ENCODE results near the gene GALNT12.

The GALNT12 gene

DNA sequence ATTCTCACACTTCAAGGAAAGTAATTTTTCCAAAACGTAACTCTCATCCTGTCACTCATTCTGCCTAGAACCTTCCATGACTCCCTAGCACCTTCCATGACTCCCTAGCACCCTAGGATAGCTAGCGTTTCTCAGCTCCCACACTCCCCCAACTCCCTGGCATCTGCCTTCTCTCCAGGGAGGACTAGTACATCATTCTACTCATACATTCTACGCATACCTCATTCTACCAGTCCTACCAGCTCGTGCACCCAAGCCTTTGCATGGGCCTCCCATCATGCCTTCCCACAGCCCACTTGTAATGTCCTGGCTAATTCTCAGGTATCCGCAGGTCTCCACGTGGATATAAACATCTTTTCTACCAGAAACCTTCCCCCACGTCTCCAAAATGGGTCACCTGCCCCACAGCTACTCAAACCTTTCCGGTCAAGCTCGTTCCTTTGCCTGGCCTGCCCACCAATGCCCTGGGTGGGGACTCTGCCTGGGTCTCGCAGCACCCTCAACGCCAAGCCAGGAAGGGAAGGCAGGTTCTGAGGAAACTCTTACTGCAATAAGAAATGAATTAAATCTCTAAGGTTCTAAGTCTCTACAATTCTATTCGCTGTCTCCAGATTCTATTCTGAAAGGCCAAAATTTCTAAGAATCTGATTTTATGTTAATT lies 12.0 kb upstream of the GALNT12 start:
- TF ChIP-seq, protein P1, sequence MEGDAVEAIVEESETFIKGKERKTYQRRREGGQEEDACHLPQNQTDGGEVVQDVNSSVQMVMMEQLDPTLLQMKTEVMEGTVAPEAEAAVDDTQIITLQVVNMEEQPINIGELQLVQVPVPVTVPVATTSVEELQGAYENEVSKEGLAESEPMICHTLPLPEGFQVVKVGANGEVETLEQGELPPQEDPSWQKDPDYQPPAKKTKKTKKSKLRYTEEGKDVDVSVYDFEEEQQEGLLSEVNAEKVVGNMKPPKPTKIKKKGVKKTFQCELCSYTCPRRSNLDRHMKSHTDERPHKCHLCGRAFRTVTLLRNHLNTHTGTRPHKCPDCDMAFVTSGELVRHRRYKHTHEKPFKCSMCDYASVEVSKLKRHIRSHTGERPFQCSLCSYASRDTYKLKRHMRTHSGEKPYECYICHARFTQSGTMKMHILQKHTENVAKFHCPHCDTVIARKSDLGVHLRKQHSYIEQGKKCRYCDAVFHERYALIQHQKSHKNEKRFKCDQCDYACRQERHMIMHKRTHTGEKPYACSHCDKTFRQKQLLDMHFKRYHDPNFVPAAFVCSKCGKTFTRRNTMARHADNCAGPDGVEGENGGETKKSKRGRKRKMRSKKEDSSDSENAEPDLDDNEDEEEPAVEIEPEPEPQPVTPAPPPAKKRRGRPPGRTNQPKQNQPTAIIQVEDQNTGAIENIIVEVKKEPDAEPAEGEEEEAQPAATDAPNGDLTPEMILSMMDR (IDR thresholded peaks at IDR 0.05; ENCODE audit: insufficient read depth, low read depth, low read length, missing control alignments) = no peak
- DNase-seq (ENCODE audit: low read depth) = no peak
- no peak overlapping the region; the same call in 1 of the 2 replicates for H3K4me3 ChIP-seq (ENCODE audit: low read depth, low read length)

DNA sequence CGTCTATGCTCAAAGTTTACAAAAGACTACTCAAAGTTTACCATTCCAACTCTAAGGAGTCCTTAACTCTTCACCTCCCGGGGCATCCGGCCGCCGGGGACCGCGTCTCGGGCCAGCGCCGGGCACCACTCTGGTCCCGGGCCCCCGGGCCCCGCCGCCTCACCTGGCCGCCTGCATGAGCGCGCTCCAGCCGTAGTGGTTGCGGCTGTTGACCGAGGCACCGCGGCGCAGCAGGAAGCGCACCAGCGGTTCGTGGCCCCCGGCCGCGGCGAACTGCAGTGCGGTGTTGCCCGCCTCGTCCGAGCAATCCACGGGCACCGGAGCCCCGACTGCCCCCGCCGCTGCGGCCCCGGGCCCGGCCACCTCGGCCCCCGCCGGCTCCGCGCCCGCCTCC lies 11.5 kb upstream of the GALNT12 start:
- H3K4me3 ChIP-seq (ENCODE audit: low read depth, low read length) = peak overlapping the region; percentile 4; the same call in 1 of the 2 replicates
- no peak for DNase-seq (ENCODE audit: low read depth)
- TF ChIP-seq, protein P1 (IDR thresholded peaks at IDR 0.05; ENCODE audit: insufficient read depth, low read depth, low read length, missing control alignments) = no peak

DNA sequence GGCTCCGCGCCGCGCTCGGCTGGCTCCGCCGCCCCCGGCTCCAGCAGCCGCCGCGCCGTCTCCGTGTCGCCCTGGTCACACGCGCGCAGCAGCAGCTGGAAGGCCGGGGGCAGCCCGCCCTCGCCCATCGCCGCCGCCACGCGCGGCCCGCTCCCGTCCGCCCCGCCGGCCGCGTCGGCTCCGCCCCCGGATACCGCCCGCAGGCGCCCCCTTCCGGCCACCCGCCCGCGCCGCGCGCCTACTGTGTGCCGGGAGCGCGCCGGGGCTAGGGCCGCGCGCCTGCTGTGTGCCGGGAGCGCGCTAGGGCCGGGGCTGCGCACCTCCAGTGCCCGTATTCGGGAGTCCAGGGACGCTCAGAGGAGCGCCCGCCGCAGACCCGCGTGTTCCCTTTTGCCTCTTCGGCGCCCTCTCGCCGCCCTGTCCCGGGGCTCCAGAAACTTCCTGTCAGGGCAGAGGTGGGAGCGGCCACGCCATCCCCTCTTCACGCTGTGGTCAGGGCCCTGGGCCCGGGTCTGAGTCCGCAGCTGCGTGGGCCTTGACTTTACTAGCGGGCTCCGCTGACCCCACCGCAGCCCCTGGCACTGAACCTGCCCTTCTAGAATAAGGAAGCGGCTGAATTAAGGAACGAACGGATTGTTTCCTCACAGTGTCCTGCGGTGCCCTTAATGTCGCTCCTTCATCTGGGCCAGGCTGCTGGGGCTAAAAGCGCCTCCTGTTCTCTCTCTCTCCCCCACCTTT lies 10.9 kb upstream of the GALNT12 start, which contains the start of gene ANKS6:
Gene ANKS6 (minus strand): TSS at position 192 of the 738 bp plus-strand sequence. CDS start 64 bp downstream, at position 128.
- TF ChIP-seq, protein P1 (IDR thresholded peaks at IDR 0.05; ENCODE audit: insufficient read depth, low read depth, low read length, missing control alignments) = peak; percentile 47
- H3K4me3 ChIP-seq (ENCODE audit: low read depth, low read length) = peak within 1 kb of the TSS; percentile 59
- peak; percentile 65 for DNase-seq (ENCODE audit: low read depth)

DNA sequence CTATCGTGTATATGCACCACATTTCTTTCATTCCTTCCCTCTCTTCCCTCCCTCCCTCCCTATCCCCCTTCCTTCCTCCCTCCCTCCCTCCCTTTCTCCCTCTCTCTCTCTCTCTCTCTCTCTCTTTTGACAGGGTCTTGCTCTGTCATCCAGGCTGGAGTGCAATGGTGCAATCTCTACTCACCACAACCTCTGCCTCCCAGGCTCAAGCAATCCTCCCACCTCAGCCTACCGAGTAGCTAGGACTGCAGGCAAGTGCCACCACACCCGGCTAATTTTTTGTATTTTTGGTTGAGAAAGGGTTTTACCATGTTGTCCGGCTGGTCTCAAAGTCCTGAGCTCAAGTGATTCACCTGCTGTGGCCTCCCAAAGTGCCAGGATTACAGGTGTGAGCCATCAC lies 10.0 kb upstream of the GALNT12 start:
- DNase-seq (ENCODE audit: low read depth) = no peak
- H3K4me3 ChIP-seq (ENCODE audit: low read depth, low read length) = no peak overlapping the region
- TF ChIP-seq, protein P1 (IDR thresholded peaks at IDR 0.05; ENCODE audit: insufficient read depth, low read depth, low read length, missing control alignments) = no peak

DNA sequence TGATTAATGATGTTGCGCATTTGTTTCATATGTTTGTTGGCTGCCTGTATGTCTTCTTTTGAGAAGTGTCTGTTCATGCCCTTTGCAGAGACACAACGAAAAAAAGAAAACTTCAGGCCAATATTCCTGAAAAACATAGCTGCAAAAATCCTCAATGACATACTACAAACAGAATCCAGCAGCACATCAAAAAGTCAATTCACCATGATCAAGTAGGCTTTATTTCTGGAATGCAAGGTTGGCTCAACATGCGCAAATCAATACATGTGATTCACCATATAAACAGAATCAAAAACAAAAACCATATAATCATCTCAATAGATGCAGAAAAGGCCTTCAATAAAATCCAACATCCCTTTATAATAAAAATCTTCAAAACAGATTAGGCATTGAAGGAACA lies 9.2 kb upstream of the GALNT12 start:
- no peak for DNase-seq (ENCODE audit: low read depth)
- TF ChIP-seq, protein P1 (IDR thresholded peaks at IDR 0.05; ENCODE audit: insufficient read depth, low read depth, low read length, missing control alignments) = no peak

DNA sequence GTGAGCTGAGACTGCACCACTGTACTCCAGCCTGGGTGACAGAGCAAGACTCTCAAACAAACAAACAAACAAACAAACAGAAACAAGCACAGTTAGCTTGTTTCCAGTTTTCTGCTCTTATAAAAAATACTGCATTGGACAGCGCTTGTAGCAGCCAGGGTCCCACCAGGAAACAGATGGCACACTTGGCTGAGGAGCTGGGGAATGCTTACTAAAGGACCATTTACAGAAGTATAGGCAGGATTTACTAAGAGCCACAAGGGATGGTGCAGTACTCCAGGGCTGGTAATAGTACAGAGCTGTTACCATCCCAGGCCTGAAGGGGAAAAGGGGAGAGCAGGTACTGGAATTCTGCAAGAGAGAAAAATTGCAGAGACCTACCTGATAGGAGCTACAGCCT lies 5.9 kb upstream of the GALNT12 start:
- H3K4me3 ChIP-seq (ENCODE audit: low read depth, low read length) = no peak overlapping the region
- DNase-seq (ENCODE audit: low read depth) = no peak
- TF ChIP-seq, protein P1 (IDR thresholded peaks at IDR 0.05; ENCODE audit: insufficient read depth, low read depth, low read length, missing control alignments) = no peak

More for the DNA sequence above, 9.2 kb upstream of the GALNT12 start:
- no peak overlapping the region for H3K4me3 ChIP-seq (ENCODE audit: low read depth, low read length)

Data from GM12865 (cell line).